GM18499 (cell line): ENCODE measurements around the gene C1QTNF9.
"Not testable (repeated sequence)": the region's sequence is repeated elsewhere in the genome, so short reads cannot be mapped to it uniquely, and the experiment has no call there.

Experiments
- ATAC-seq: cut with Tn5 transposase; IDR thresholded peaks from one replicate; pipeline ENCODE4 v1.9.1; 2021; ENCODE audit warnings: moderate number of reproducible peaks; ENCODE audit not compliant: insufficient read depth, unreplicated experiment

The C1QTNF9 gene, protein sequence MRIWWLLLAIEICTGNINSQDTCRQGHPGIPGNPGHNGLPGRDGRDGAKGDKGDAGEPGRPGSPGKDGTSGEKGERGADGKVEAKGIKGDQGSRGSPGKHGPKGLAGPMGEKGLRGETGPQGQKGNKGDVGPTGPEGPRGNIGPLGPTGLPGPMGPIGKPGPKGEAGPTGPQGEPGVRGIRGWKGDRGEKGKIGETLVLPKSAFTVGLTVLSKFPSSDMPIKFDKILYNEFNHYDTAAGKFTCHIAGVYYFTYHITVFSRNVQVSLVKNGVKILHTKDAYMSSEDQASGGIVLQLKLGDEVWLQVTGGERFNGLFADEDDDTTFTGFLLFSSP

DNA sequence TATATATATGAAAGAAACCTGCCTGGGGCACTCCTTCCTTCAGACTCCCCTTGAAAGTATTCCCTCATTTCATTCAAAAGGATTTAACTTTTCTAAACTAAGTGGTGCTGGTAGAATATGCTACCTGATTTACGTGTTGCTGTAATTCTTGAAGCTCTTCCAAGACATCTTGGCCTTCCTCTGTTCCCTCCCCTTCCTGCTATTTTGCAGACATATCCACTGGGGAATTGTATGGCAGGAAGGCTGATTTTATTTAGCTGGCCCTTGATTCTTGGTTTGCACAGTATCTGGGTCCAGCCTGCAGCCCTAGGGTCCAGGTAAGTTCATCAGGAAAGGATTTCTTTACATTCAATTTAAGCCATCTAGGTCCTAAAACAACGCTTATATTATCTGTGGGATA, at the start of gene C1QTNF9:
Gene C1QTNF9, plus strand, starts transcription at position 281 of the 400 bp plus-strand sequence. CDS start 6,424 bp downstream, outside the sequence.
- ATAC-seq: not testable (repeated sequence)

DNA sequence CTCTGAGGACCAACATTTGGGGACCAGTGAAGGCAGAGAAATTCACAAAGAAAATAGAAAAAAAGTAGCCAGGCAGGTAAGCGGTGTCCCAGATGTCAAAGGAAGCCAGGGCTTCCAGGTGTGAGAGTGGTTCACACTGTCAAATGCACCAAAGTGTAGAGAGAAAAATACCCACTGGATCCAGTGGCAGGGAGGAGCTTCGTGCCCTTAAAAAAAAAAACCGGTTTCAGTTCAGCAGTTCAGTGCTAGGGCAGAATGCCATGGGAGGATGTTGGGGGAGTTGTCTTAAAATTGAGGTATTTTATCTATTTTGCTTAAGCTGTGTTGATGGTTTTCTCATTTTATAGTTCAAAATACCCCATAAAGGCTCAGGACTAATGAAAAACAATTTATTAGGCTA, 47.8 kb upstream of the C1QTNF9 start:
- no peak for ATAC-seq

DNA sequence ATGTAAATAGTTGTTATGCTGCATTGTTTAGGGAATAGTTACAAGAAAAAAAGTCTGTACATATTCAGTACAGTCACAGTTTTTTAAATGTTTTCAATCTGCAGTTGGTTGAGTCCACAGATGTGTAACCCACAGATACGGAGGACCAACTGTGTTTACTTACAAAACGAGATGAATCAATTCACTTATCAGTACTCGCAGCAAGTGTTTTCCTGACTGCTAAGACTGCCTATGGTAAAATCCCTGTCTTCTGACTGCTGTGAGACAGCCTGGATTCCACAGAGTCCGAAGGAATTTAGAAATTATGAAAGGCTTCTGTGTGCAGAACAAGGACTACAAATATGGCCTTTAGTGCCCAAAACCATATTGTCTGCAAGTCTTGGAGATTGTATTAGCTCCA, 45.7 kb upstream of the C1QTNF9 start:
- no peak for ATAC-seq

DNA sequence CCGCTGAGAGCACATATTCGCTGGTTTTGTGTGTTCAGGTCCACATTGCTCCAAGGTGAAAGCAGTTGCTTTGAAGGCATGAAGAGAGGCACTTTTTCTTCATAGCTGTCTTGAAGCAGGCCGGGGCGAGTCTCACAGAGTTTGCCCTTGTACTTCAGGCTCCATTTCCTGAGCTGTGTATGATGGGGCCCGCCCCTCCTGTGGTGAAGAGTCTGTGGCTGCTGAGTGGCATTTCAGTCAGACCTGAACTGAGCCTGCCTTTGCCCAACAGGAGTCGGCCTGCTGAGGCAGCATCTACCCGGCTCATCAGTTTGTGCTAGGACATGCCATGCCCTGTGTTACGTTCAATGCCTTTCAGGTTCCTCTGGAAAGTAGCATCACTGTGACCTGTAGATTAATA, 44.4 kb upstream of the C1QTNF9 start:
- no peak for ATAC-seq

DNA sequence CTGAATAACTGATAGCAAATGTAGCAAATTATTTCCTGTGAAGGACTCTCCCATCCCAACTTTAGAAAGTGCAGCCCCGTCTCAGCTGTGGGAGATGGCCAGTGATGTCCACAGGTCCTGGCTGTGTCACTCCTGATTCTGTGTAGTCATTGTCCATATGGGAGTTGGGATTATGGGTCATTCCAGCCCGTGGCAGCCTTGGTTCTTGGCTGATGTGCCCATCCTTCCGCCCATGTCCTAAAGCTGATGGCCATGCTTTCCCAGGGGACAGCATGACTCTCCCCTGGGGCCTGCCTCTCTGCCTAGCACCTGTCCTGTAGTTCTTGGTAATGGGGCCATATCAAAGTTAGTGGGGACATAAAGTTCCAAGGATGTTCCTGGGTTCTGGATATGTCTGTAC, 43.9 kb upstream of the C1QTNF9 start:
- ATAC-seq: no peak

DNA sequence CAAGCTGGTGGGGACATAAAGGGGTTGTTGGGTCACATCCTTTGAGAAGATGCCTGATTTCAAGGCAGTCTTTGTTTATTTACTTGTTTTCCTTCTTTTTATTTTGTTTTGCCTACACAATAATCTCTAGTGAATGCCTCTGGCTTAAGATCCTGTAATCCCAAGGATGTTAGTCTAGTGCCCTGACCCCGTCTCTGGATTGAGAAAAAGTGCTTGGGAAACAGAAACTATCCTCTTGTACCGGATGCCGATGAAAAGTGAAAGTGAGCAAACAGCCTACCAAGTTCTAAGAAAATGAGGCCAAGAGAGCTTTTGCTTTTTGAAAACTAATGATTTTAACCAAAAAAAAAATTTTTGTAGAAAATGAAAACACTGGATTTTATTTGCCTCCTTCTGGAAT, 42.1 kb upstream of the C1QTNF9 start:
- no peak for ATAC-seq

DNA sequence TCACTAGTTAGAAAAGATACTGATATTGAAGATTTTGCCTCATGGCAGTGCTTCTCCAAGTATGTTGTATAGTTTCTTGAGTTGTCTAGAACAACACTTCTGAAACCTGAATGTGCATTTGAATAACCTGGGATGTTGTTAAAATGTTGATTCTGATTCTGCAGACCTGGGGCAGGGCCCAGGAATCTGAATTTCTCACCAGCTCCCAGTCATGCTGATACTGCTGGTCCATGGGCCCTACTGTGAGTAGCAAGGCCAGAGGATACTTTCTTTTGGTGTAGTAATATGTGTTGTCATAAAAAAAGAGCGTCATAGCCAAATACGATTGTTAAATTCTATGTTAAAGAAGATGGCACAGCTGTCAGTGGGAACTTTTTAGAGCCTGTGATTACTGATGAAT, 41.6 kb upstream of the C1QTNF9 start:
- ATAC-seq: no peak

DNA sequence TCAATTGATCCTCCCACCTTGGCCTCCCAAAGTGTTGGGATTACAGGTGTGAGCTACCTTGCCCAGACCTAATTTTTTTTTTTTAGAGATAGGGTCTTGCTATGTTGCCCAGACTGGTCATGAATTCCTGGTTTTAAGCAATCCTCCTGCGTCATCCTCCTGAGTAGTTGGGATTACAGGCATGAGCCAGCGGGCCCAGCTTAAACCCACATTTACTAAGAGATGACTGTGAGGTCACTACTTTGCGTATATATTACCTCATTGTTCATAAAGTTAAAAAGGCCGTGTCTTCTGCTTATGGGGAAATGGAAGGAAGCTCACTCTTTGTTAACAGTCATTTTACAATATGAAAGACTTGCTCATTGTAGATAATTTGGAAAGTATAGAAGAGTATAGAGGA, 39.6 kb upstream of the C1QTNF9 start:
- ATAC-seq: no peak

DNA sequence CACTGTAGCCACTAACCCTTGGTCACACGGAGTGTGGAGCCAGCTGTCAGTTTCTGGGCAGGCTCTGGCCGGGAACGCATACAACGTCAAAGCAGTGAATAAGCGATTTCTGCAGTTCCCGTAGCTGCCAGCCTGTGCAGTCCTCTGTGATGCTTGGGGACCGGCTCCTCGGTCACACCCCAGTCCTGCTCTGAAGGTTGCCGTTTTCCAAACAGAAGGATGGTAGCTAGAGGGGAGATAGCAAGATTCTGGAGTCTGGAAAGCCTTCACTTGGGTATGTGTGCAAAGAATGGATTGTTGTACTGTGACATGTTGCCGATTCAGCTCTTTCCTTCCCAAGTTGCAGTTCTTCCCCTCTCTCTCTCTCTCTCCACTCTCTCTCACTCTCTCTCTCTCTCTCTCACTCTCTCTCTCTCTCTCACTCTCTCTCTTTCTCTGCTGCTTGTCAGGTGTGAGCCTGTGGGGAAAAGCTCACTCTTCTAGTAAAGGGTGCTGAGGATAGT, 38.7 kb upstream of the C1QTNF9 start:
- ATAC-seq: no peak

DNA sequence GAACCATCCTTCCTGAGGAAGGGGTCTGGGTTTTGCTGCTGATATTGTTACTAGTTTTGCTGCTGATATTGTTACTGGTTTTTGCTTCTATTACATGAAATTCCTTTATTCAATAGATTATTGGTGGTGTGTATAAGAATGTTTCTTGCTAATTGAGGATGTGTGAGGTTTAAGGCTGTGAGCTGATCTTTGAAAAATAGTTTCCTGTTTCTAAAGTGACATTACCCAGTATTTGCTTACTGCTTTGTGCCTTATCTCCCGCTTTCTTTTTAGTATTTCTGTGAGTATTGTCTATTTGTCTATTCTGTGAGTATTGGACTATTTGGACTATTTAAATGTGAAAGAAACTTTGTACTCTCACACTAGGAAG, 38.2 kb upstream of the C1QTNF9 start:
- no peak for ATAC-seq

DNA sequence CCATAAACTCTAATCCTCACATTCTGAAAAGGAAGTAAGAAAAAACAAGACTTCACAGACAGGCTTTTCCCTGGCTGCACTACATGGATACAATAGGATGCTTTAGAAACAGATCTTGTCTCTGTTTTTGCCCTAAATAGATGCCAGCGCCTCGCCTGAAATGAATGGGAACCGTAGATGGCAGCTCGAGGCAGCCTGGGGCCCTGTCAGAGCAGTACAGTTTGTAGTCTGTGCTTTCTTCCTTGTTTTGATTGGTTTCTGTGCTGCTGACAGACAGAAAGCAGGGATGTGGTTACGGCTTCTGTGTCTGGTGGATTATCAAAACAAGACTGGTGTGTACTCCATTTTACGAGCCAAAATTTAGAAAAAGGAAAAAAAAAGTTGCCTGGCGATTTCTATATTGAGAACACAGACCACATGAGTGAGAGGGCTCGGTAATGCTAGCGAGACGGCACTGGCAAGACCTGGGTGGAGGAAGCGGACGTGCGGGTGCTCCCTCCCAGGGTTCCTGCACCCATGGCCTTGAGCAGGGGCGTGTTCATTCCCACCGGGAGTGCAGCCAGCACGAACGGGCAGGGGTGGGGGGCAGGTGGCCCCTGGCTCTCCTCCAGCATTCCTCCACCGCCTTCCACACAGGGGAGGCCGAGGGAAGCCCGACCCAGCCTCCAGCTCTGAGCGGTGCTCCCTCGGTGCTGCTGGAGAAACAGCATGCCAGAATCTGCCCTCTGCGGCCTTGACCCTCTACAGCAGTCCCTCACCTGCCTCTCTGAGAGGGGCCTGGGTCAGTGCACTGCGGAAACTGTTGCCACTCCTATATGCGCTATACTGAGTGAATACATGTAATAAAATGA, 37.6 kb upstream of the C1QTNF9 start:
- peak; percentile 32 for ATAC-seq

DNA sequence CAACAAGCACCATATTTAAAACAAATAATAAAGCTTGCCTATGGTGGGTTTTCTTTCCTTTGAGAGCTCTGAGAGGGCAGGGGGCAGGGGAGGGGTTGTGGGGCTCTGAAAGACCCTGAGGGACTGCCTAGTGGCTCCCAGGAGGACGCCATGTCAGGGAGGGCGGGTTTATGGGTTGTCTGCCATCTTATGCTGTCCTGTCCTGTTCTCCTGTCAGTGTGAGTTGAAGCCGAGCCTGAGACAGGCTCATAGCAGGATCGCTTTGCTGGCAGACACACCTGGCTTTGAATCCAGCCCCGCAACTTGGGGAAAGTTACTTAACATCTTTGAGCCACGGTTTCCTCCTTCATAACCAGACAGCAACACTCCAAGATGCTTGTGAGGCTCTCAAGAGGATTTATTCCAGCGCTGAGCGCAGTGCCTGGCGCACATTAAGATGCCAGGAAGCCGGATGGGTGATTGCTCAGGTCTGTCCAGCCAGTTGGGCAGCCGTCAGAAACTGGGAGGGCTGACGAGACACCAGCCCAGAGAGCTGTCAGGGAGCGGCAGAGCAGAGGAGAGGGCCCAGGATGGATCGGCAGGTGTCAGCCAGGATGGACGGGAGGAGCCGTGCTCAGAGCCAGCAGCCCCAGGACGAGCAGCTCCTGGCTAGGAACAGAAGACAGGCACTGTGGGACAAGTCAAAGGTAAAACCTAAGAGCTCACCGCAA, 36.8 kb upstream of the C1QTNF9 start:
- ATAC-seq: no peak

DNA sequence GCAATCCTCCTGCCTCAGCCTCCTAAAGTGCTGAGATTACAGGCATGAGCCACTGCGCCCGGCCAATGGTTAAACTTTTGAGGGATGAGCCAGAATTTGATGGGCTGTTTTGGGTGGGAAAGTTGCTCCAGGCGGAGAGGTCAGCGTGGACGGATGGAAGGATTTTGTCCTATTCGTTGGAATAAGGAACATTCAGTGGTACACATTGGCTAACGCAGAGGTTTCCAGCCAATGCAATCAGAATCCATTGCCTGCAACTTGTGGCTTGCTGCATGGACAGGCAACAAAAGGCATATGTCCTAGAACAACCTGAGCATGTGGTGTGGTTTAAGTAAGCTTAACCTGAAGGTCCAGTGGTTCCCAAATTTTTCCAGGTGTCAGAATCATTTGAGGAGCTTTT, 35.5 kb upstream of the C1QTNF9 start:
- no peak for ATAC-seq

DNA sequence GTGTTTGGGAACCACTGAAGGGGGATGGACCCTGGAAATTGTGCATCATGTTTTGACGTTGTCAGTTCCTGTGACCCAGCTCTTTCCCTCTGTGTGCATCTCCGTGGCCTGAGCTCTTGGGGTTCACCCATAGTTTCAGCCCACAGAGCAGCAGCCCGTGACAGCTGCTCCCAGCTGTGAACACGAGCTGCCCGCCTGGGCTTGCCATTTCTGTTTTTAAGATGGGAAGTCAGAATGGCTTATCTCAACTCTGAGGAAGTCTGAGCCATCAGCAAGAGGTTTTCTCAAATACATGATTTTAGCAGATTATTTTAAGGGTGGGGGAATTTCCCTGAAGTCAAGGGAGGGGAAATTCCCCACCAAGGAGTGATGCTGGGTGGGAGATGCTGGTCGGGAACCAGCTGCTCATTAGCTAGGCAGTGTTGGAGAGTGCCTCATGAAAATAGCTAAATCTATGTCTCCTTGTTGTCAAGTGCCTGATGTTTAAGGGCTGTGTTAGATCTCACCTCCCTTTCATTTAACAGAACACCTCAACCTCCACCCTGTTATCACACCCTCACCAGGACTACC, 34.8 kb upstream of the C1QTNF9 start:
- no peak for ATAC-seq

DNA sequence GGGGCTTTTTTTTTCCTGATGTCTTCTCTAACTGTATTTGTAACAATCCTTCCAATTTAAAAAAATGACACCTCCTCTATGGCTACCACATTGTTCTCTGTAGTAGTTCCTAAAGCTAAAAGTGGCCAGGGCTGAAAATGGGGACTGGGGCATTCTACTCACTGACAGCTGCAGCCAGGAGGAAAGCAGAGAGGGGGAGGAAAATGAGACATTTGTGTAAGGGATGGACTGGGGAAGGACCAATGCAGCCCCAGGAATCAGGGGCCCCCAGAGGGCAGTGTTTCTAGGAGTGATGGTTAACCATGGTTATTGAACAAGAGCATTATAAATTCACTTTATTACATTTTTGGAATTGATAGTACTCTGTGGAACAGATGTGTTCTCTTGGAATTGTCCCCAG, 34.3 kb upstream of the C1QTNF9 start:
- ATAC-seq: no peak

DNA sequence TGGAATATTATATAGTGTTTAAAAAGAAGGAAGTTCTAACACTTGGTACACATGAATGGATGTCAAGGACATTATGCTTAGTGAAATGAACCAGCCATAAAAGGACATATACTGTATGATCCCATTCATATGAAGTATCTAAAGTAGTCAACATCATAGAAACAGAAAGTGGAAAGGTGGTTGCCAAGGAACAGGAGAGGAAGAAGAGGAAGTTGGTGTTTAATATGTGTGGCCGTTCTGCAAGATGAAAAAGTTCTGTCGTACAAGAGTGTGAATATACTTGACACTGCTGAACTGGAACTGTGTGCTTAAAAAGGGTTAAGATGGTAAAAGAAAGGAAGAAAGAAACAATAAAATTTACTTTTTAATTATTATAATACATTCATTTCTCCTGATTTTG, 33.1 kb upstream of the C1QTNF9 start:
- no peak for ATAC-seq

DNA sequence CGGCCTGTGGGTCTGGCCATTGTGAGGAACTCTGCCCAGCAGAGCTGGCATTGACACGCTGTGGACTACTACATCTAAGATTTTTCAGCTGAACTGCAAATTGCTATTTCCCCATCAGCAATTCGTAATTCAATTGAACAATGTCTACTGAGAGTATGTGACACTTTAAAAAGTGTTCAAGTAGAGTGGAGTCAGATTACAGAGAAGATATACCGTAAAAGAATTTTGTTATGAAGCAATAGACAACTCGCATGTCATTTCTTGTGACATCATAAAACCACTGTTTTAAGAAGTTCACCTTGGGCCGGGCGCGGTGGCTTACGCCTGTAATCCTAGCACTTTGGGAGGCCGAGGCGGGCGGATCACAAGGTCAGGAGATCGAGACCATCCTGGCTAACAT, 32.5 kb upstream of the C1QTNF9 start:
- ATAC-seq: no peak

DNA sequence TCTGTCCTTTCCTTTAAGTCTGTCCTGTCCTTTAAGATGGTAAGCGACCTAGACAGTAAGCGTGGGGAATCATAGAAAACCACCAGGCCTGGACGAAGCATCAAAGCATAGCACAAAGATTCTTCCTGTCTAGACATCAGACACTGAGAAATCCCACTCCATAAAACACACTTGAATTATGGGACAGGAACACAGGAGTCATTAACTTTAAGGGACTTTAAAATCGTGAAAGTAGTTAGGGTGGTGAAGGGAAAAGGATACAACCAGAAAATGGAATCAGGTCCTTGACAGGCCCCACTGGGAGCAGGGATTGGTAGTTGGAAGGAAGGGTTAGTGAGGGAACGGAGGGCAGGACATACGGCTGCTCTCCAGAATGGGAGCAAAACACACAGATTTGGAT, 31.6 kb upstream of the C1QTNF9 start:
- no peak for ATAC-seq

DNA sequence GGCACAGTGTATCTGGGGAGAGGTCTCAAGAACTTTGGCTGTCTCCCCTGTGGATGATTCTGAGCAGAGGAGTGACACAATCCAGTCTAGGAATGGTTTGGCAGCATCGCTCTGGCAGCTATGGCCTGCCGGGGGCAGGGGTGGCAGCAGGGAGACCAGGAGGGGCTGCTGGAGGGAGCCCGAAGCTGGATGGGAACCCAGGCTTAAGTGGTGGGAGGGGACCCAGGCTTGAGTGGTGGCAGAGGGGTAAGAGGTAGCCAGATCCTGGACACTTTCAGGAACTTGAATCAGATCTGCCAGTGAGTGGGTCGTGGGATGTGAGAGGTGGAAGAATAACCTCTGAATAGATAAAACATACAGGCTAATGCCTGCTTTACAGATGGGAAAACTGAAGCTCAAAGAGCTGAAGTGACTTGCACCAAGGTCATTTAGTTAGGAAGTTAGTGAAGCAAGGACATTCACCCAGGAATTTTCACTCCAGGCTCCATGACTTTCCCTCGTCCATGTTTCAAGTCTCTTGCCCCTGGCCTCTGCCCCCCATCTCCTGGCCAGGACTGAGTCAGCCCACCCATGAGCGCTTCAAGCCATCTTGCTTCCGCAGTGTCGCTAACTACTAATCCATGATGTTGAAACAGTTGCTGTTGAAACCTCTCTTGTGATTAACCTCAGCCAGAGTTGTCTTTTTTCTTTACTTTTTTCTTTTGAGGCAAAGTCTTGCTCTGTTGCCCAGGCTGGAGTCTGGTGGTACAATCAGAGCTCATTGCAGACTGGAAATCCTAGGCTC, 29.9 kb upstream of the C1QTNF9 start:
- ATAC-seq: no peak

DNA sequence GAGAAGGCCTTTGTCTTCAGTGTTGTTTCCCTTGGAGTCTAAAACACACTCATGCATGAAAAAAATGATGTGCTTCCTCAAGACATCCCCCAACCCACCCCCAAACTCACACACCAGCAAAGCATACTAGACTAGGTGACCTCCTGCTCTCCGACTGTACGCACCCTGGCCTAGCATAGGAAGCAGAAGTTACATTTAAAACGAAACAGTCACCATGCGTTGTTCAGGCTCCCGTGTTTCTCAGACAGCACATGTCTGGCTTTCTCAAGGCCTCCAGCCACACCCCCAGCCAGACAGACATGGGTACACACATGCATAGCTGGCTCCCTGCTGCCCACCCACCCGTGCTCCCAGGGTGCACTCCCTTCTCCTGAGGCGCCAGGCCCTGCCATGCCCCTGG, 28.7 kb upstream of the C1QTNF9 start:
- ATAC-seq: no peak
